Muscle layer of colon (tissue), 2 donors: ENCODE results near the gene MYO16.

ENCODE experiments used
- H3K27ac ChIP-seq: one replicate; pipeline ENCODE4 v1.7.0; 2013; ENCODE audit warnings: low read depth, mild to moderate bottlenecking, low read length, moderate library complexity
- H3K27me3 ChIP-seq, 2 donors: one replicate each; pipeline ENCODE4 v1.7.0; 2013; ENCODE audit warnings: low read length in 2 of 2, mild to moderate bottlenecking in 2 of 2; ENCODE audit not compliant: insufficient read depth in 2 of 2, control insufficient read depth in 1 of 2
- H3K36me3 ChIP-seq: one replicate; pipeline ENCODE4 v1.7.0; 2013; ENCODE audit warnings: mild to moderate bottlenecking, low read length; ENCODE audit not compliant: insufficient read depth
- H3K4me1 ChIP-seq: one replicate; pipeline ENCODE4 v1.7.0; 2013; ENCODE audit warnings: mild to moderate bottlenecking, low read length; ENCODE audit not compliant: insufficient read depth
- H3K4me3 ChIP-seq, 2 donors: one replicate each; pipeline ENCODE4 v1.7.0; 2013; ENCODE audit warnings: low read length in 2 of 2, low read depth in 1 of 2, mild to moderate bottlenecking in 1 of 2, moderate library complexity in 1 of 2
- H3K9ac ChIP-seq: one replicate; pipeline ENCODE4 v1.7.0; 2013; ENCODE audit warnings: low read length
- H3K9me3 ChIP-seq: one replicate; pipeline ENCODE4 v1.7.0; 2013; ENCODE audit warnings: mild to moderate bottlenecking, low read length
- donor health status: abdominal sarcoma.
- donor health status: Adenocarcinoma of cecum.

Gene MYO16

DNA sequence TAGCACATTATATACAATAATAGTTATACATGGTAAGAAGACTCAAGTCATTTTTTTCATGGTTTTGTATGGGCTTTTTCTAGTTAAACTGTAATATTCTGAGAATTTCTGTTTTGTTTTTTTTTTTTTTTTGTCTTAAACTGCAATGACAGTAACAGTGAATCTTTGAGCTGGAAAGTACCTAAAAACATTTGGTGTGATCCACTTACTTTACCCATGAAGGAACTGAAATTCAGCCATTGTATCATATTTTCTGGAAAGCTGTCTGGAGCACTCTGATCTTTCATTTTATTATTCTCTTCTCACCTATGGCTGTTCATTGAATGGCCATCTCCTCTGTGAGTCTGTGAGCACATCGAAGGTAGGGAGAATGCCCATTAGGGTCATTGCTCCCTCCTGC, 37.8 kb downstream of the MYO16 start:
- Histone ChIP-seq H3K4me3 (no peak overlapping the region), H3K36me3 (no peaks in the 10 kb centered on the region), H3K9me3 (peaks cover 5% of the 10 kb centered on the region), H3K9ac (no peak overlapping the region), H3K4me1 (no peaks in the 10 kb centered on the region), H3K27me3 (no peaks in the 10 kb centered on the region), H3K27ac (no peak overlapping the region)

- no peaks in the 10 kb centered on the region for H3K36me3 ChIP-seq
- H3K9ac ChIP-seq, result no peak overlapping the region
- peaks cover 5% of the 10 kb centered on the region for H3K9me3 ChIP-seq
- H3K4me3 ChIP-seq, result no peak overlapping the region
- H3K4me1 ChIP-seq, result no peaks in the 10 kb centered on the region
- H3K27ac ChIP-seq, result no peak overlapping the region
- no peaks in the 10 kb centered on the region for H3K27me3 ChIP-seq
Measured at GRCh38 chr13:108669381-108669780, 40.0 kb downstream of the MYO16 start.

DNA sequence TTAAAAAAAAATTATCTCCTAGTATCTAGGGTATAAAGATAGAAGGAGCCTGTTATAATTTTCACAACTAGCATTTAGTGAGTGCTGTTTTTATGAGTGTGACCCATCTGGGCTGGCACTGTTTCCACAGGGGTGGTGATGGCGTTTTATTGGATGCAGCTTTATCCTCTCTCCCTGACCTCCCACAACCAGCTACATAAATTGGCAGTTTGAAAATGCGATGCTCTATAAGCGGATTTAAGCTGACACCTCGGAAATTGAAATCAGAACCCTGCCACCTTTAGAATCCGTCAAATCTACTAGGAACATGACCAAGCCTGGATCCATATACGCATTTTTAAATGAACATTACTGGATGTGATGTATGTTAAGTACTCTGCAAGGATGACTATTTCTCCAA, 44.9 kb downstream of the MYO16 start:
- Histone ChIP-seq H3K36me3 (no peaks in the 10 kb centered on the region), H3K9me3 (no peaks in the 10 kb centered on the region), H3K4me1 (no peaks in the 10 kb centered on the region), H3K27ac (no peak overlapping the region), H3K4me3 (no peak overlapping the region), H3K9ac (no peak overlapping the region), H3K27me3 (no peaks in the 10 kb centered on the region)

DNA sequence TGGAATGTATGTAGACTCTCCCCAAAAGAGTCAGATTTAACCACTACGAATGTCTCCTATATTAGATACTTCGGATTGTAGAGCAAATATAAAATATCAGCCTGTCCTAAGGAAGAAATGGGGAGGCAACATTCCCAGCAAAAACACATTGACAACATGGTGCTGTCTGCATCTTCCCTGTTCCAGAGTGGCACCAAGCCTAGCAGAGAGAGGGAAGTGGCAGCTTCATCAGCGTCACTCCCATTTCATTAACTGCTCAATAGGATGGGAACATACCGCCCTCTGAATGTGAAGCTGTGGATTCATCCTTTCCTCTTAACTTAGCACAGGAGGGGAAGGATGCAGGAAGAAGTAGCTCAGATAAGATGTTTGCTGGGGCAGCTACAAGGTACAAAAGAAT, 45.4 kb downstream of the MYO16 start:
- Histone ChIP-seq H3K9ac (no peak overlapping the region), H3K4me3 (no peak overlapping the region), H3K9me3 (no peaks in the 10 kb centered on the region), H3K27me3 (no peaks in the 10 kb centered on the region), H3K27ac (no peak overlapping the region), H3K36me3 (no peaks in the 10 kb centered on the region), H3K4me1 (no peaks in the 10 kb centered on the region)

GRCh38 chr13:108676620-108677019, 47.2 kb downstream of the MYO16 start:
- H3K9me3 ChIP-seq, result no peaks in the 10 kb centered on the region
- no peaks in the 10 kb centered on the region for H3K4me1 ChIP-seq
- H3K36me3 ChIP-seq, result no peaks in the 10 kb centered on the region
- H3K4me3 ChIP-seq, result no peak overlapping the region
- H3K27me3 ChIP-seq, result no peaks in the 10 kb centered on the region
- no peak overlapping the region for H3K9ac ChIP-seq
- H3K27ac ChIP-seq, result no peak overlapping the region

GRCh38 chr13:108677806-108678205, 48.4 kb downstream of the MYO16 start:
- Histone ChIP-seq H3K36me3 (no peaks in the 10 kb centered on the region), H3K4me1 (no peaks in the 10 kb centered on the region), H3K27ac (no peak overlapping the region), H3K27me3 (no peaks in the 10 kb centered on the region), H3K9me3 (no peaks in the 10 kb centered on the region), H3K9ac (no peak overlapping the region), H3K4me3 (no peak overlapping the region)

DNA sequence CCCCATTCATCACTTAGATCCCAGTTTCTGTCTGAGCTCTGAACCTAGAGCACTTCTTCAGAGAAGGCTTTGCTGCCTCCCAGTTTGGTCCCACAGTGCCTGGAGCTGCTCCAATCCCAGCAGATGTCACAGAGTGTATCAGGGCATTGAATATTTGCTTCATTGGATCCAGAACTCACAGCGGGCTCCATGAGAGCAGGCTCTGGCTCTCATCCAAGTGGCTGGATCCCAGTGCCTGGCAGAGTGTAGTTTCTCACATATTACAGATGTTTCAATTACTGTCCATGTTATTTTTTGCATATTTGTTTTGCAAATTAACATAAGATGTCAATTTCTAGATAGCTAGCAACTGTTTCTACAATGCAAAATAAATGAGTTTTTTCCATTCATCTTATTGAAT, 50.6 kb downstream of the MYO16 start:
- no peaks in the 10 kb centered on the region for H3K9me3 ChIP-seq
- no peak overlapping the region for H3K9ac ChIP-seq
- no peaks in the 10 kb centered on the region for H3K27me3 ChIP-seq
- H3K4me1 ChIP-seq, result no peaks in the 10 kb centered on the region
- no peak overlapping the region for H3K4me3 ChIP-seq
- H3K36me3 ChIP-seq, result no peaks in the 10 kb centered on the region
- no peak overlapping the region for H3K27ac ChIP-seq

- H3K9ac ChIP-seq, result no peak overlapping the region
- H3K27me3 ChIP-seq, result no peaks in the 10 kb centered on the region
- H3K4me3 ChIP-seq, result no peak overlapping the region
- H3K27ac ChIP-seq, result no peak overlapping the region
- no peaks in the 10 kb centered on the region for H3K4me1 ChIP-seq
- H3K9me3 ChIP-seq, result no peaks in the 10 kb centered on the region
- H3K36me3 ChIP-seq, result no peaks in the 10 kb centered on the region
Measured at GRCh38 chr13:108681986-108682575, 52.7 kb downstream of the MYO16 start.

GRCh38 chr13:108682714-108683113, 53.3 kb downstream of the MYO16 start:
- no peaks in the 10 kb centered on the region for H3K36me3 ChIP-seq
- no peaks in the 10 kb centered on the region for H3K9me3 ChIP-seq
- no peak overlapping the region for H3K9ac ChIP-seq
- no peak overlapping the region for H3K27ac ChIP-seq
- H3K27me3 ChIP-seq, result no peaks in the 10 kb centered on the region
- no peaks in the 10 kb centered on the region for H3K4me1 ChIP-seq
- no peak overlapping the region for H3K4me3 ChIP-seq

GRCh38 chr13:108686027-108686426, 56.6 kb downstream of the MYO16 start:
- H3K4me3 ChIP-seq, result no peak overlapping the region
- H3K9ac ChIP-seq, result no peak overlapping the region
- H3K27ac ChIP-seq, result no peak overlapping the region
- no peaks in the 10 kb centered on the region for H3K4me1 ChIP-seq
- H3K9me3 ChIP-seq, result no peaks in the 10 kb centered on the region
- no peaks in the 10 kb centered on the region for H3K27me3 ChIP-seq
- no peaks in the 10 kb centered on the region for H3K36me3 ChIP-seq

DNA sequence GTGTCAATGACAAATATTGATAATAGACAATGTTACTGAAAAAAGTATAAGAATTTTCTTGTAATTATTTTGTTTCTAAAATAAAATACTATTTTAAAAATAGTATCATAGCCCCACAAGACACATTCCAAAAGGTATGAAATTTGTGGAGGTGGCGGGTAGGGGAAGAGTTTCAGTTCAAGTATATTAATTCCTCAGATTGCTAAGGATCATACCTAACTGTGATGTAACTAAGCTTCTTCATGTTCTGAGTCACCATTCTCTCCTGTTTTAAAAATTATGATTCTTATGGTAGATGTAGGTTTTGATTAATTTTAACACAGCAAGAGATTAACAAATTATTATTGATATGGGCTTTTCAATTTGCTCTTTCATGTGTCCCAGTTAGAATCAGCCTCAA, 61.3 kb downstream of the MYO16 start:
- Histone ChIP-seq H3K4me3 (no peak overlapping the region), H3K27me3 (no peaks in the 10 kb centered on the region), H3K9me3 (no peaks in the 10 kb centered on the region)

GRCh38 chr13:108700422-108701170, 71.2 kb downstream of the MYO16 start:
- Histone ChIP-seq H3K9me3 (no peaks in the 10 kb centered on the region), H3K9ac (no peak overlapping the region), H3K4me3 (no peak overlapping the region), H3K27me3 (no peaks in the 10 kb centered on the region), H3K27ac (no peak overlapping the region), H3K4me1 (no peaks in the 10 kb centered on the region), H3K36me3 (no peaks in the 10 kb centered on the region)

More for the DNA sequence above, 61.3 kb downstream of the MYO16 start:
- Histone ChIP-seq H3K4me1 (no peaks in the 10 kb centered on the region), H3K27ac (no peak overlapping the region), H3K9ac (no peak overlapping the region), H3K36me3 (no peaks in the 10 kb centered on the region)
